Activated T-helper 2 cell treated with anti-CD3 and anti-CD28 coated beads, Interferon-gamma antibody, Interleukin-2, Interleukin-4, amounts not matched to agents 10 μg/mL and 5 μg/mL and 100 μg/mL, durations not matched to agents 14 hours and 24 hours and 36 hours (primary cell): Measurements from ENCODE around the gene PPIH. TPM values are rescaled to one million over a fixed set of nuclear protein-coding genes. Genes with fewer than 3 reads are reported as not detected.
"Not testable (repeated sequence)": the region's sequence is repeated elsewhere in the genome, so short reads cannot be mapped to it uniquely, and the experiment has no call there.

ENCODE experiments used
- DNase-seq: peaks from one replicate; pipeline ENCODE4 v3.0.0; 2021; ENCODE audit warnings: low spot score
- H3K27ac Mint-ChIP-seq: one replicate; pipeline ENCODE4 v1.8.0; 2021; ENCODE audit warnings: mixed read lengths
- H3K27me3 Mint-ChIP-seq: one replicate; pipeline ENCODE4 v1.8.0; 2021; ENCODE audit warnings: low read depth, mixed read lengths
- H3K36me3 Mint-ChIP-seq: one replicate; pipeline ENCODE4 v1.8.0; 2021; ENCODE audit warnings: low read depth, mixed read lengths
- H3K4me1 Mint-ChIP-seq: one replicate; pipeline ENCODE4 v1.8.0; 2021; ENCODE audit warnings: low read depth, mixed read lengths
- H3K4me3 Mint-ChIP-seq: one replicate; pipeline ENCODE4 v1.8.0; 2021; ENCODE audit warnings: low read depth, mild to moderate bottlenecking, moderate library complexity, mixed read lengths
- H3K9me3 Mint-ChIP-seq: one replicate; pipeline ENCODE4 v1.8.0; 2021; ENCODE audit warnings: mixed read lengths
- intact Hi-C: fragments of 100-400 bp; cut with micrococcal nuclease; formaldehyde crosslinking; loops from one replicate; pipeline ENCODE4 v1.15.1; 2023
- total RNA-seq: library from RNA; stranded (reverse); gene quantifications from 2 replicates; pipeline ENCODE4 v1.2.3, GENCODE V29; 2022

Gene PPIH
- total RNA-seq, 1 donor from 2014 or later = 78.7 TPM

- H3K27ac Mint-ChIP-seq, H3K9me3 Mint-ChIP-seq, H3K27me3 Mint-ChIP-seq, H3K4me3 Mint-ChIP-seq, H3K4me1 Mint-ChIP-seq, intact Hi-C loops, DNase-seq: not testable (repeated sequence)
- peaks cover 16% of the 10 kb centered on the region for H3K36me3 Mint-ChIP-seq
Measured at GRCh38 chr1:42722403-42722802, 64.2 kb downstream of the PPIH start.

GRCh38 chr1:42723511-42723910 lies 65.3 kb downstream of the PPIH start:
- DNase-seq = no peak
- Mint-ChIP-seq H3K4me3 (no peak overlapping the region), H3K4me1 (no peaks in the 10 kb centered on the region), H3K36me3 (peaks cover 8% of the 10 kb centered on the region), H3K9me3 (no peaks in the 10 kb centered on the region), H3K27me3 (peaks cover 2% of the 10 kb centered on the region), H3K27ac (no peak overlapping the region)
- intact Hi-C loops = no loop called here

DNA sequence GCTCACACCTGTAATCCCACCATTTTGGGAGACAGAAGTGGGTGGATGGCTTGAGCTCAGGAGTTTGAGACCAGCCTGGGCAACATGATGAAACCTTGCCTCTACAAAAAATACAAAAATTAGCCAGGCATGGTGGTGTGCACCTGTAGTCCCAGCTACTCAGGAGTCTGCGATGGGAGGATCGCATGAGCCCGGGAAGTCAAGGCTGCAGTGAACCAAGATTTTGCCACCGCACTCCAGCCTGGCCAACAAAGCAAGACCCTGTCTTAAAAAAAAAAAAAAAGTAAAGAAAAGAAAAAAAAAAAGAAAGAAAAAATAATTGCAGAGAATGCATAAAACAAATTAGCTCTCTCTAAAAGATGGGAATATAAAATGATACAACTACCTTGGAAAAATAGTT lies 67.6 kb downstream of the PPIH start:
- H3K4me3 Mint-ChIP-seq, DNase-seq, H3K9me3 Mint-ChIP-seq, H3K27me3 Mint-ChIP-seq, H3K27ac Mint-ChIP-seq, intact Hi-C loops, H3K36me3 Mint-ChIP-seq, H3K4me1 Mint-ChIP-seq: not testable (repeated sequence)

Other genes starting within 250 kb of the PPIH start
- gene ZMYND12, start 202.4 kb upstream of the PPIH start, total RNA-seq = 0.11 and 0.28 TPM in 2 replicates
- 41.4 and 41.8 TPM in 2 replicates for gene PPCS, start 201.9 kb upstream of the PPIH start, total RNA-seq
- 1.7 and 2.3 TPM in 2 replicates for gene CCDC30, start 195.1 kb upstream of the PPIH start, total RNA-seq
- gene YBX1, start 24.0 kb downstream of the PPIH start, total RNA-seq = 815 and 840 TPM in 2 replicates
- gene CLDN19, start 81.8 kb downstream of the PPIH start, total RNA-seq = not detected in 2 replicates
- gene P3H1, start 108.6 kb downstream of the PPIH start, total RNA-seq = 47.9 and 56.7 TPM in 2 replicates
- 6.9 and 10.3 TPM in 2 replicates for gene C1orf50, start 108.8 kb downstream of the PPIH start, total RNA-seq
- gene TMEM269, start 126.6 kb downstream of the PPIH start, total RNA-seq = 0.16 and 0.39 TPM in 2 replicates
- 3.1 and 4.8 TPM in 2 replicates for gene ERMAP, start 158.7 kb downstream of the PPIH start, total RNA-seq
- gene SVBP, start 159.0 kb downstream of the PPIH start, total RNA-seq = 11.4 and 12.3 TPM in 2 replicates
- gene ZNF691, start 188.2 kb downstream of the PPIH start, total RNA-seq = 8.4 and 9.6 TPM in 2 replicates